Activated CD8-positive, alpha-beta memory T cell treated with anti-CD3 and anti-CD28 coated beads, Interleukin-2, amount 50 U/mL, for 4 hours (primary cell): ENCODE data around the gene ZNF692.
"Not testable (repeated sequence)": the region's sequence is repeated elsewhere in the genome, so short reads cannot be mapped to it uniquely, and the experiment has no call there.

Experiments used
- DNase-seq: peaks from one replicate; pipeline ENCODE4 v3.0.0-alpha.2; 2020

Gene ZNF692

GRCh38 chr1:248805876-248806275 is 53.0 kb downstream of the ZNF692 start:
- DNase-seq: no peak

- no peak for DNase-seq
Observed at GRCh38 chr1:248804771-248805681, 53.9 kb downstream of the ZNF692 start.

- not testable (repeated sequence) for DNase-seq
Observed at GRCh38 chr1:248803501-248803900, 55.4 kb downstream of the ZNF692 start.

- DNase-seq: no peak
Observed at GRCh38 chr1:248802454-248802853, 56.4 kb downstream of the ZNF692 start.

- DNase-seq: no peak
Observed at GRCh38 chr1:248800459-248800858, 58.4 kb downstream of the ZNF692 start.
